Embryonic facial prominence (tissue), 1 donor: ENCODE data around the gene SFTPB.
"Not testable (repeated sequence)": the region's sequence is repeated elsewhere in the genome, so short reads cannot be mapped to it uniquely, and the experiment has no call there.

ENCODE experiments used
- DNase-seq: peaks from one replicate; pipeline ENCODE4 v3.0.0-alpha.2; 2016; ENCODE audit errors: extremely low spot score

Gene SFTPB

DNA sequence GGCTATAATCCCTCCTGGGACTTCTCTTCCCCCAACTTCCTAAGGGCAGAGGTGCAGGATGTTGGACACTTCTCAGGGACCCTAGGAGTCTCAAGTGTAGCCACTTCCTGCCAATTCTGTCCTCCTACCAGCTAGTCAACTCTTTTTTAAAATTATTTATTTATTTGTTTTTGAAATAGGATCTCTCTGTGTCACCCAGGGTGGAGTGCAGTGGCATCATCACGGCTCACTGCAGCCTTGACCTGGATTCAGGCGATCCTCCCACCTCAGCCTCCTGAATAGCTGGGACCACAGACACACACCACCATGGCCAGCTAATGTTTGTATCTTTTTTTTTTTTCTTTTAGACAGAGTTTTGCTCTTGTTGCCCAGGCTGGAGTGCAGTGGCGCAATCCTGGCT, 11.5 kb downstream of the SFTPB start:
- no peak for DNase-seq

DNA sequence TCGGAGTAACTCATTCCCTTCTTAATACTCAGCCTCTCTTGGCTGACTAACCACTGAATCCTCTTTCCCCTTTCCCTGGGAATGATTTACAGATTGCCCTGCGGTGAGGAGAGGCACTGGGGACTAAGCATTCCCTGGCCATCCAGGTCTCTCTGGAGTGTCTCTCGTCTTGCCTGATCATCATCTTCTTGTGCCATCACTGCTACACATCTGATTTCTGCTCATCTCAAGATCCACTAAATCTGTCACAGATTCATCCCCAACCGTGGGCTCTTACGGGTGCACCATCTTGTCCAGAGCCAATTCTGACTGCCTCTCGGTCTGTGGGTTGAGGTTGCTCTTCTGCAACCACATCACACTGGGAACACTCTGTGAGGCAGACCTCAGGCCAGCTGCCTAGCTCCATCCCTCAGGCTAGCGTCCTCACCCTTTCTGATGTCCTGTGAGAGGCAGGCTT, 12.0 kb downstream of the SFTPB start:
- no peak for DNase-seq

DNA sequence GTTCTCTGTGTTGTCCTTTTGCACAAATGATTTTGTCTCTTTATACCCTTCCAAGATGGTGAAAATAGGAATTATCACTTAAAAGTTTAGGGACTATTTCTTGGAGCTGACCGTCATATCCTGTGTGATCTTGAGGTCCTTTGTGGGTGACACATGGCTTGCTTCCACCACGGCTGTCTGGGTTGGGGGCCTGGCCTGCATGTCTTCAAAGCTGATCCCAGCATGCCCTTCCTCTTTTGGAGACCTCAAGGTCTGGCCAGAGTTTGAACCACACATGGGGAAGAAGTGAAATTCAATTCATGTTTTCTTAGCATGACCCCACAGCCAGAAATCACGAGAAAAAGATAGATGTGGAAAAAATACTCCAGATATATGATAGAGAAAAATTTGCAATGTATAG, 14.0 kb downstream of the SFTPB start:
- DNase-seq = no peak

DNA sequence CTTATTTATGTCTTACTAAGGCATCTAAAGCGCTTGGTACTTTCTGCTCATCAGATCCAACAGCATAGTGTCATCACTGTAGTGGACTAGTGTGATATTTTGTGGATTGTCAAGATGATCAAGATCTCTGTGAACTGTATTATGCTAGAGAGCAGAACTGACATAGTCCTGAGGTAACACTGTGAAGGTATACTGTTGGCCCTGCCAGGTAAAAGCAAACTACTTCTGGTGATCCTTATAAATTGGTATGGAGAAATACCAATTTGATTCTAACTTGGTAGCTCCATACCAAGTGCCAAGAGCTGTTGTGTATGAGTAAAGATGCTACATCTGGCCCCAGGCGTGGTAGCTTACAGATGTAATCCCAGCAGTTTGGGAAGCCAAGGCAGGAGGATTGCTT, 15.9 kb downstream of the SFTPB start:
- no peak for DNase-seq

DNA sequence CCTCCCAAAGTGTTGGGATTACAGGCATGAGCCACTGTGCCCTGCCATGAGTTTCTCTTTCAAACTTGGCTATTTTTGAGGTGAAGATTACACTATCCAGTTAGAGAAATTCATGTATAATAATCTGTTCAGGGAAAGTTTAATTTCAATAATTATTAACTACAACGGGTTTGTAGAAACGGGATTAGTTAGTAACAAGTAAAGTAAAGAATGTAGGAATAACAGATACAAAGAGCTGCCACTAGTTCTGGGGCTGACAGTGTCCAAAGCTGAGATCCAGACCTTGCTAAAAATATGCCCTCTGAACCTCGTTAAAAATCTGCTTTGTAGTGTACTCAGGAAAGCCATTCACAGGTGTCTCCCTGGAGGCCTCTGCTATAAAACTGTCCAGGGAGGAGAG, 16.9 kb downstream of the SFTPB start:
- no peak for DNase-seq

DNA sequence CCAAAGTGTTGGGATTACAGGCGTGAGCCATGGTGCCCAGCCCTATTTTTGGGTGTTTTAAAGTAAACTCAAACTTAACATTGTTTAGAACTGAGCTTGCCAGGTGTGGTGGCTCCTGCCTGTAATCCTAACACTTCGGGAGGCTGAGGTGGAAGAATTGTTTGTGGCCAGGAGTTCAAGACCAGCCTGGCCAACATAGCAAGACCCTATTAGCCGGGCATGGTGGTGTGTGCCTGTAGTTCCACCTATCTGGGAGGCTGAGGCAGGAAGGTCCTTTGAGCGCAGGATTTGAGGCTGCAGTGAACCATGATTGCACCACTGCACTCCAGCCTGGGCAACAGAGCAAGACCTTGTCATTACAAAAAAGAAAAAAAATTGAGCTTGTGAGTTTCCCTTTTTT, 17.5 kb downstream of the SFTPB start:
- DNase-seq = no peak

DNA sequence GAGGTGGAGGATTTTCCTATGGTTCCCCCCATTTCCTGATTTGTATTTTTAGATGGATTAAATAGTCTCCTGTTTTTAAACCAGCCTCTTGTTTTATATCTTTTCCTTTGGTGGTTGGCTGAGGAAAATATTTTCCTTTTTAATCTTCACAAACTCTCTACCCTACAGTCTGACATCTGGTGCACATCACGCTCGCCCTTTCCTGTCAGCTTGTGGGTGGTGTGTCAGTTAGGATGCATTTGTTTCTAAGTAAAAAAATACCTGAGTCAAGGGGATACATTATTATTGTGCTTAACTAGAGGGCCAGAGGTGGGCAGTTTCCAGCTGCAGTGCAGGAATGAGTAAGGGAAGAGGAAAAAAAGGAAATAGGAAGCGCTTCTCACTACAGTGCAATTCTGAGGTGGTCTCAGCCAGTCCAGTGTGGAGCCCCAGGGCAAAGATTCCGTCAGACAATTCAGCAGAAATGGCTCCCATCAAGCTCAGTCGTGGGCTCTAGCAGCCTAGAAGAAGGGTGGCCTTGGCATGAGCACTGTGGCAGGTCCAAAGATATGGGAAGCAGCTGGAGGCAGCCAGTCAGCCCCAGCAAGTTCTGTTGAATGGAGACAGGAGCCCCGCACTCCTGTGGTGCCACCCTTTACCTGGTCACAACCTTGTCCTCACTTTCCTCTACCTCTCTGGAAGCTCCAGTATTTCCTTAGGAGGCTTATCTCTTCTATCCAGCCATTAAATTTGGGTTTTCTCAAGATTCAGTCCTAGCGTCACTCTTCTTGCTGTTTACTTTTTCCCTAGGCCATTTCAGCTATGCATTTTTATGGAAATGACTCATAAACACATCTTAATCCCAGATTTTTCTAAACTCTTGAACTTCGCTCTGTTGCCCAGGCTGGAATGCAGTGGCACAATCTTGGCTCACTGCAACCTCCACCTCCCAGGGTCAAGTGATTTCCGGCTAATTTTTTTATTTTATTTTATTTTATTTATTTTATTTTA, 18.5 kb downstream of the SFTPB start:
- DNase-seq = no peak

DNA sequence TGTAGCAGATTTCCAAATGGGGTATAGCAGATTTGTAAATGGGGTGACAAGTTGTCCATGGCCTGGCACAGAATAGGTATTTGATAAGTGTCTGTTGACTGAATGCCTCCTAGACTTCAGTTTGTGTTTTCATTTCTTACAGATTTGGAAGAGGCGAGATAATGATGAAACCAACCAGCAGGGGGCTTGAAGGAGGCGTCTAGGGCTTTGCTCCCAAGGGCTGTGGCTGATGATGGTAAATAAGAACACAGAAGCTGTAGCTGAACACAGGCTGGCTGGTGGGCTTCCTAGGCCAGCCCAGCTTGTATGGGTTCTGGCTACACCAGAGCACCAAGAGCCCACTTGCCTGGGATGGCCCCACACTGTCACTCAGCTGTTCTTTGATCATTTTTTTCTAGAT, 19.4 kb downstream of the SFTPB start:
- no peak for DNase-seq

DNA sequence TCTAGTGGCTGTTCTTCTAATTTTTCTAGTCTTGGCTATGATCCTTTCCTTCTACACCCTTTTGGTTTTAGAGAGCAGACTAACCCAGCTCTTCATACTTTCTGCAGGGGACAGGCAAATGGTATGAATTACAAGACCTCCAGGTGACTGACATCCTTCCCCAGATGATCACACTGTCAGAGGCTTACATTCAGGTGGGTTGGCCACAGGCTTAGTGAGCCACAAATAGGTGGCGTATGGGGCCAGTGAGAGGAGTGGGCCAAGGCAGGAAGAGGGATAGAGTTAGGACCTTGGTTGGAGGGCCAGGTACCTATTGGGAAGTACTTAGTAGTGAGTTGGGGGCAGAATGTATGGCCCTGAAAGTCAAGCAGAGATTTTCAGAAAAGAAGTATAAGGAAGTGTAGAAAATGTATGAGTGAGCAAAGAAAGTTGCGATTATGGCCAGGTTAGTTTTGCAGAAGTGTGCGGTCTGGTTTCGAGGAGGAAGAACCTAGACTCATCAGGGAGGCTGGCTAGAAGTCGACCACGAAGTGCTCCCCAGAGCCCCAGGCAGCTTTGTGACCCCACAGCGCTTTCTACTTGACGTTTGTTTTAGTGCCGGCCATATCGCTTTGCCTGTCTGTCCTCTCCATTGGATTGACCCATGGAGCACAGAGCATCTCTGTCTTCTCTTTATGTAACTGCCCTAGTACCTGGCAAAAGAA, 20.0 kb downstream of the SFTPB start:
- no peak for DNase-seq

DNA sequence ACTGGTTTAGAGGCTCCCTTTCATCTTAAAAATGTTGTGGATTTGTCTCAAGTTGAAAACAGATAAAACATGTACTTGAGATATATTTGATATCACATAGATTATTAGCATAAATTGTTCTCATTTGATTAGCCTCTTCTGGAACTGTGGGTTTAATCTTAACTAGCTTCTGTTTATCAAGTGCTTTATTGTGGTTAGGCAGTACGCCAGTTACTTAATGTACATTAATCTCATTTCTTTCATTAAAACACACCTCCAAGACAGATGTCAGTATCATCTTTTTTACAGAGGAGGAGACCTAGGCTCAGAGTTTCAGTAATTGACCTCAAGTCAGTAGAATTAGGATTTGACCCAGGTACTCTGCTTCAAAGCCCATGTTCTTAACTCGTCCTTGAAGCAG, 21.8 kb downstream of the SFTPB start:
- no peak for DNase-seq

DNA sequence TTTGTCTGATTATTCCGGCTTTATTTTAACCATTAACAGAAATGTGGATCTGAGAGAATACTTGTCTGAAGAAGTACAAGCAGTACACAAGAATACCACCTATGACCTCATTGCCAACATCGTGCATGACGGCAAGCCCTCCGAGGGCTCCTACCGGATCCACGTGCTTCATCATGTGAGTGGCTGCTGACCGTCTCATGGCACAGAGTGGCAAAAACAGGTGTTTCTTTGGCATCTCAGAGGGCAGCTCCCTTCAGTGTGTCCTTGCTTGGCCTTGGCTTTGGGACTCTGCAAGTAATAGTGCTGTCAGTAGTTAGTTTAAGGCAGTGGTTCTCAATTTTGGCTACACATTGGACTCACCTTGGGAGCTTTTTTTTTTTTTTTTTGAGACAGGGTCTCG, 23.1 kb downstream of the SFTPB start:
- no peak for DNase-seq

DNA sequence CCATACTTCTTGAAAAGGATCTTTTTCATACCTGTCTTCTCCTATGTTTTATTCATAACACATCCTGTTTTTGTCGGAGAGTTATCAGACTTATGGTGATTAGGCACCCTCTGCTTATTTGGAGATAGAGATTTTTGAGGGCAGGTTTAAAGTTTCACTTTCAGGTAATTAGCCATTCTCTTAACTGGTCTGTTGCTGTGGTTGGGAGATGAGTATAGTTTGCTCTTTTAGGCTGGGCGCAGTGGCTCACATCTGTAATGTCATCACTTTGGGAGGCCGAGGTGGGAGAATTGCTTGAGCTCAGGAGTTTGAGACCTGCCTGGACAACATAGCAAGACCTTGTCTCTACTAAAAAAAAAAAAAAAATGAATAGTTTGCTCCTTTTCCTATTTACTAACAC, 25.3 kb downstream of the SFTPB start:
- DNase-seq = no peak

DNA sequence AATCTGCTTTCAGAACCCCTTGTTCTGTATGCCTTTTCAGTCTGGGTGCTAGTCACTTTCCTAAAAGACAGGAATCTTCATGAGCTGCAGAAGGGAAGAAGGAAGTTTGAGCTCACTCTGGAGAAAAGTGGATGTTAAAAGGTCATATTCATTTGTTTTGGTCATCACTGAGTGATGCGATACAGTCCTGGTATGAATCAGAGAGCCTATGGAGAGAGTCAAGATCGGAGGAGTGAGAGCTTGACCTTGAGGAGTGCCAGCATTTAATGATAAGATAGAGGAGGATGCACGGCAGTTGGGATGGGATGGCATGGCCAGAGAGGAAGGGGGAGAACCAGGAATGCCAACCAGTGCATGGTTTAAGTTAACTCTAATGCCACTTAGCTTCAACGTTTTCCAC, 32.4 kb downstream of the SFTPB start:
- DNase-seq = no peak

DNA sequence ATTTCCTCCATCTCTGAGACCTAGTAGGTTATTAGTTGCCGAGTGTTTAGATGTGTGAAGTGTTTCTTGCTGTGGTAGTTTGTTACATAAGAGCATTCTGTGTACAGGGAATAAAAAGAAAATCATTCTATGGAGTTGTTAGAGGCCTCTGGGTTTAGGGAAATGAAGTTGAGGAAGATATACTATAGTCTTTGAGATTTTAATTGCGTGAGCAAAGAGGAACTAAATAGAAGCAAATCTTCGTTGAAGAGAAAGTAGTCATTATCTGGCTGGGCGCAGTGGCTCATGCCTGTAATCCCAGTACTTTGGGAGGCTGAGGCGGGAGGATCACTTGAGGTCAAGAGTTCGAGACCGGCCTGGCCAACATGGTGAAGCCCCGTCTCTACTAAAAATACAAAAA, 33.0 kb downstream of the SFTPB start:
- DNase-seq = no peak

DNA sequence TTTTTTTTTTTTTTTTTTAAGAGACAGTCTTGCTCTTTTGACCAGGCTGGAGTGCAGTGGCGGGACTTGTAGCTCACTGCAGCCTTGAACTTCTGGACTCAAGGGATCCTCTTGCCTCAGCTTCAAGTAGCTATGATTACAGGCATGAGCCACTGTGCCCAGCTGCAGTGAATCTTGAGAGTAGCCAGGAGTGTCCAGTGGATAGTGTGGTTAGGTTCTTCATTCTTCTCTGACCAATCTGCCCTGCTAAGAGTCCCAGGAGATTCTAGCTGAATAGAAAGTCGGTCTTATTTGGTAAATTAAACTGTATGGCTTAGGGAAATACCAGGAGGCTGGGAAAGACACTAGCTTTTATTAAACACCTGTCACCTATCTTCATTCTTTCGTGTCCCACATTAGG, 36.7 kb downstream of the SFTPB start:
- no peak for DNase-seq

DNA sequence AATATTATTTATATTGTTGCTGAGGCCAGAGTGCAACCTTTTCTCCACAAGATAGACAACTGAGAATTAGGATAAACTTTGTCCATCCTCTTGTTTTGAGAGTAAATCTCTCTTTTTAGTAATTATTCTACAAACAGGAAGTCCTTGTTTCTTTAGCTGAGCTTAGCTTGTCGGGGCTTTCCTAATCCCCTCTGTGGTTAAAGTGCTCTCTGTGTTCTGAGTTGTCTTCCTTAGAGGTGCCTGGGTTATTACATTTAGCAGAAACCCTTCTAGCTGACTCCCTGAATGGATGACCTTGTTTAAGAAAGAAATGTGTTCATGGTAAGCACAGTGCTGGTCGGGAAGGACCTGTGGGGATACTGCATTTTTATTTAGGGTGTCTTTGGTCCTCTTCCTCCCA, 39.3 kb downstream of the SFTPB start:
- DNase-seq = no peak

DNA sequence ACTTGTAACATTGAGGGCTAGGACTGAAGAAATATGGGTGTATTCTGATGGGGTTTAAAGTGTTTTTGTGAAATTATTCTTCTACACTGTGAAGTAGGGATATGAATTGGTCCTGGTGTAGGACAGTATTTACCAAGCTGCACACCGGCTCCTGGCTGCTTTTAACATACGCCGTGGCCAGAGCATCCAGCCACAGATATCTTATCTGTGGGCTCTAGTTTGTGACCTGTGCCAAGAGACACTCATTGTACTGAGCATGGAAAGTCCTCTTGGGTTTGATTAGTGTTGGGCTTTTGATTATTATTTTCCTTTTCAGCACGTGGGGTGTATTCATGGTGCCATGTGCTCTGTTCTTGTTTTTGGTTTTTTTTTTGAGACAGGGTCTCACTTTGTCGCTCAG, 44.0 kb downstream of the SFTPB start:
- DNase-seq = no peak

DNA sequence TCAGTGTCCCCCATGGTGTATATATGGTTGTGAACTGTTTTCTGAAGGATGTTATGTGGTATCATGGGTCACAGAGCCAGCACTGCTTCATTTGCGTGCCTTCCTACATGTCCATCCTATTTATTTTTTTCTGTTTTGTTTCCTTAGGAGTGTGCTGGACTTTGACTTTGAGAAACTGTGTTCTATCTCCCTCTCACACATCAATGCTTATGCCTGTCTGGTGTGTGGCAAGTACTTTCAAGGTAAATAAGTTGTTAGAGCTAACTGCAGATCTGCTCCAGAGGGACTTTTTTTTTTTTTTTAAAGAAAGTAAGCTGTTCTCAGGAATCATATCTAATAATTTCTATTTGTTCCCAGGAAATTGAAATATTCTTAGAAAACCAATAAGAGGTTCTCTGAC, 46.7 kb downstream of the SFTPB start:
- no peak for DNase-seq

DNA sequence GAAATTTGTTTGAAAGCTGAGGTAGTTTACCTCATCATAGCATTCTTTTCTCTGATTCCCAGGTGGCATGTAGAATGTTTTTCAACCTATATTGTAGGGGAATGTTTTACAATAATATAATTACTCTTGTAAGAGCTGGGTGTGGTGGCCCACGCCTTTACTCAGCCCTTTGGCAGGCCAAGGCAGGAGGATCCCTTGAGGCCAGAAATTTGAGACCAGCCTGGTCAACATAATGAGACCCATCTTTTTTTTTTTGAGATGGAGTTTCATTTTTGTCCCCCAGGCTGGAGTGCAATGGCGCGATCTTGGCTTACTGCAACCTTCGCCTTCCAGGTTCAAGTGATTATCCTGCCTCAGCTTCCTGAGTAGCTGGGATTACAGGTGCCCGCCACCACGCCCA, 48.4 kb downstream of the SFTPB start:
- no peak for DNase-seq

DNA sequence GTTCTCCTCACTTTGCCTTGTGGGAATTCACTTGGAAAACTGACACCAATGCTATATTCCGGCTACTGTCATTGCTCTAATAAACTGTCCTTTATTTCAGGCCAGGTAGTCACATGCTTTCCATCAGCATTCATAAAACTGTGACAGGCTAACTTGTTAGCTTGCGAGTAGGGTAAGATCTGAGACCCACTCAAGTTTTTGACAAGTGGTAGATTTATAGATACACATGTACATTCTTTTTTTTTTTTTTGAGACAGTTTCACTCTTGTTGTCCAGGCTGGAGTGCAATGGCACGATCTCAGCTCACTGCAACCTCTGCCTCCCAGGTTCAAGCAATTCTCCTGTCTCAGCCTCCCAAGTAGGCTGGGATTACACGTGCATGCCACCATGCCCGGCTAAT, 50.3 kb downstream of the SFTPB start:
- not testable (repeated sequence) for DNase-seq

DNA sequence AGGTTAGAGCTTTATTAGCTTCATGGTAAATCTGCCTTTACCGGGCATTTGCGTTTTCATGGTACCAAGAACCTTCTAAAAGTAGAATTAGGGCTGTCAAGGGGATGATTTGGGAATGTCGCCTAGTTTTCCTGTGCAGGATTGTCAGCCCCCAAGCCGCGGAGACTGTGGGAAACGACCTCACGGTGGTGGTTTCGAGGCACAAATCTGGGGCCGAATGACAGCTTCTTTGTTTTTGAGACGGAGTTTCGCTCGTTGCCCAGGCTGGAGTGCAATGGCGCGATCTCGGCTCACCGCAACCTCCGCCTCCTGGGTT, 52.6 kb downstream of the SFTPB start:
- no peak for DNase-seq

DNA sequence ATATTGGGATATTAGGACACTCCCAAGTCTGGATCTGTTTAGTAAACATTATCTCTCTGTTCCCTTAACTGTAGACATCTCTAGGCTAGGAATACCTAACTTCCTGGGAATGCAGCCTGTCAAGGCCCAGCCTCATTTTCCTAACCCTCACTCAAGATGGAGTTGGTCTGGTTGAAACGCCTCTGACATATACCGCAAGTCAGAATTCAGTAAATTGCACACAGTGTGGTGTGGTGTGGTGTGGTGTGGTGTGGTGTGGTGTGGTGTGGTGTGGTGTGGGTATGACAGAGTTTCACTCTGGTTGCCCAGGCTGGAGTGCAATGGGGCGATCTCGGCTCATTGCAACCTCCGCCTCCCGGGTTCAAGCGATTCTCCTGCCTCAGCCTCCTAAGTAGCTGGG, 53.2 kb downstream of the SFTPB start:
- DNase-seq = not testable (repeated sequence)
